ENCODE data around the gene FAM53A. TPM values are rescaled to one million over a fixed set of nuclear protein-coding genes. Genes with fewer than 3 reads are reported as not detected.
"Not testable (repeated sequence)": the region's sequence is repeated elsewhere in the genome, so short reads cannot be mapped to it uniquely, and the experiment has no call there.

Gene FAM53A
- total RNA-seq, 1 donor from 2014 or later = 1.8 TPM

DNA sequence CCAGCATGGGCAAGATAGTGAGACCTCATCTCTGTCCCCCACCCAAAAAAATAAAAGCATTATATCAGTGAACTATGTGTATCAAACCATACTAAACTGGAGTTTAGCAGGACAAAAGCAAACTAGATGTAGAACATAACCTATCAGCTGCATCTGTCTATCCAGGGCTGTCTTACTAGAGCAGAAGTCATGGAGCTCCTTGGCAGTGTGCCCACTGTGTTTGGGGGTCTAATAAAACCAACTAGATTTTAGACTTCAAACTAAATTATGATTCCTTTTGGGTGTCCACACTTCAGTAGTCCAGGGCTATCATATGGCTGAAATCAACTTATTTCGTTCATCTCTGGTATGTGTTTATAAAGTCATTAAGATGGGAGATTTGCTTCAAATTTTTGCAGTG is 19.8 kb upstream of the FAM53A start:
- Mint-ChIP-seq H3K4me3 (ENCODE audit: unreplicated experiment) (no peak overlapping the region), H3K27me3 (ENCODE audit: unreplicated experiment) (no peaks in the 10 kb centered on the region), H3K27ac (ENCODE audit: unreplicated experiment) (no peak overlapping the region), H3K4me1 (ENCODE audit: unreplicated experiment) (no peaks in the 10 kb centered on the region), H3K36me3 (ENCODE audit: low read depth, unreplicated experiment) (peaks cover 14% of the 10 kb centered on the region), H3K9me3 (ENCODE audit: unreplicated experiment) (no peaks in the 10 kb centered on the region)
- TF ChIP-seq, protein P1, sequence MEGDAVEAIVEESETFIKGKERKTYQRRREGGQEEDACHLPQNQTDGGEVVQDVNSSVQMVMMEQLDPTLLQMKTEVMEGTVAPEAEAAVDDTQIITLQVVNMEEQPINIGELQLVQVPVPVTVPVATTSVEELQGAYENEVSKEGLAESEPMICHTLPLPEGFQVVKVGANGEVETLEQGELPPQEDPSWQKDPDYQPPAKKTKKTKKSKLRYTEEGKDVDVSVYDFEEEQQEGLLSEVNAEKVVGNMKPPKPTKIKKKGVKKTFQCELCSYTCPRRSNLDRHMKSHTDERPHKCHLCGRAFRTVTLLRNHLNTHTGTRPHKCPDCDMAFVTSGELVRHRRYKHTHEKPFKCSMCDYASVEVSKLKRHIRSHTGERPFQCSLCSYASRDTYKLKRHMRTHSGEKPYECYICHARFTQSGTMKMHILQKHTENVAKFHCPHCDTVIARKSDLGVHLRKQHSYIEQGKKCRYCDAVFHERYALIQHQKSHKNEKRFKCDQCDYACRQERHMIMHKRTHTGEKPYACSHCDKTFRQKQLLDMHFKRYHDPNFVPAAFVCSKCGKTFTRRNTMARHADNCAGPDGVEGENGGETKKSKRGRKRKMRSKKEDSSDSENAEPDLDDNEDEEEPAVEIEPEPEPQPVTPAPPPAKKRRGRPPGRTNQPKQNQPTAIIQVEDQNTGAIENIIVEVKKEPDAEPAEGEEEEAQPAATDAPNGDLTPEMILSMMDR (IDR thresholded peaks at IDR 0.05; ENCODE audit: unreplicated experiment) = no peak
- no peak for DNase-seq (ENCODE audit: low spot score)

- H3K27ac Mint-ChIP-seq (ENCODE audit: unreplicated experiment); DNase-seq (ENCODE audit: low spot score); H3K9me3 Mint-ChIP-seq (ENCODE audit: unreplicated experiment); H3K4me1 Mint-ChIP-seq (ENCODE audit: unreplicated experiment); H3K4me3 Mint-ChIP-seq (ENCODE audit: unreplicated experiment); H3K27me3 Mint-ChIP-seq (ENCODE audit: unreplicated experiment): not testable (repeated sequence)
- peaks cover 12% of the 10 kb centered on the region for H3K36me3 Mint-ChIP-seq (ENCODE audit: low read depth, unreplicated experiment)
Measured at GRCh38 chr4:1701671-1702070, 17.6 kb upstream of the FAM53A start.

DNA sequence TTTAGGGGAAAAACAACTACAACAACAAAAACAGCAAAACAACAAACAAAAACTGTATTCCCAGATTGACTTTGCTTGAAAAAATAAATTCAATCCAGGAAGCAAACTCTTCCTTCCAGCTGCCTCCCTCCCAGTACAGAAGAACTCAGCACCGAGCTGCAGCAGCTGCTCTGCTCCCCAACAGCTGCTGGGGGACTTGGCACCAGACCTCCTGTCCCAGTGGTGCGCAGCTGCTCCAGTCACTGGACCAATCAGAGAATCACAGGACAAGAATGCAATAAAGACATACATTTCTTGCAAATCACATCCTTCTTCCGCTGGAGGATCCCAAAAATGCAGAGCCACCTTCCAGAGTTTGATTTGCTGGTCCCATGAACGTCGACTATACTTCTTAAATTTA is 11.8 kb upstream of the FAM53A start:
- DNase-seq (ENCODE audit: low spot score) = no peak
- no peaks in the 10 kb centered on the region for H3K9me3 Mint-ChIP-seq (ENCODE audit: unreplicated experiment)
- H3K27ac Mint-ChIP-seq (ENCODE audit: unreplicated experiment) = no peak overlapping the region
- H3K4me1 Mint-ChIP-seq (ENCODE audit: unreplicated experiment) = no peaks in the 10 kb centered on the region
- no peak overlapping the region for H3K4me3 Mint-ChIP-seq (ENCODE audit: unreplicated experiment)
- H3K27me3 Mint-ChIP-seq (ENCODE audit: unreplicated experiment) = no peaks in the 10 kb centered on the region
- TF ChIP-seq, protein P1 (IDR thresholded peaks at IDR 0.05; ENCODE audit: unreplicated experiment) = no peak
- H3K36me3 Mint-ChIP-seq (ENCODE audit: low read depth, unreplicated experiment) = peaks cover 16% of the 10 kb centered on the region

- Mint-ChIP-seq H3K9me3 (ENCODE audit: unreplicated experiment) (no peaks in the 10 kb centered on the region), H3K27me3 (ENCODE audit: unreplicated experiment) (peaks cover 4% of the 10 kb centered on the region), H3K36me3 (ENCODE audit: low read depth, unreplicated experiment) (peaks cover 15% of the 10 kb centered on the region), H3K4me3 (ENCODE audit: unreplicated experiment) (no peak overlapping the region), H3K27ac (ENCODE audit: unreplicated experiment) (no peak overlapping the region), H3K4me1 (ENCODE audit: unreplicated experiment) (no peaks in the 10 kb centered on the region)
- TF ChIP-seq, protein P1 (IDR thresholded peaks at IDR 0.05; ENCODE audit: unreplicated experiment) = peak; percentile 85
- peak; percentile 71 for DNase-seq (ENCODE audit: low spot score)
Measured at GRCh38 chr4:1693131-1693896, 9.2 kb upstream of the FAM53A start.

DNA sequence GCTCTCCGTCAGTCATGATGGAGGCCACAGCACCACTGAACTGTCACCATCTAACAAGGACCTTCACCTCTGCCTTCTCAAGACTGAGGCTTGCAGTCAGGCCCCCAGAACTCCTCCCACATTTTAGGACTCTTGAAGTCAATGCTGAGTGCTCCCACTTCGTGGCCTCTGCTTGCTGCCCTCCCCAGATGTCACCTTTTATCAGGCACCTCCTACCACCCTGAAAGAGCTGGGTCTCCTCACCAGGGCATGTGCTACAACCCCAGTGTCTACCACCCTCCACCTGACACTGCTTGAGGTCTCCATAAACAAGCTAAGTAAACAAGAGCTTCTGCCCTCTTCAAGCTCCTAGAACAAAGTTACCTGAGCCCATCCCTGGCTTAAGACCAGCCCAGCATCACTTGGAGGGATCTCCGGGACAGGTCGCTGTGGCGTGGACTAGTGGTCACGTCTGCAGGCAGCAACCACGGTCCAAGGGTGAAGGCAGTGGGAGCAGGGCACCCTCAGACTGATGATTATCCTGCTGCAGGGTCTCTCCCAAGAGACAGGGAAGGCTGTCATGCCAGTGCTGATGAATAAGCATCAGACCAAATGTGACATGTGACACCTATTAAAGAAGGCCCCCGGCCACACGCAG is 7.7 kb upstream of the FAM53A start:
- DNase-seq (ENCODE audit: low spot score) = no peak
- Mint-ChIP-seq H3K27ac (ENCODE audit: unreplicated experiment) (no peak overlapping the region), H3K27me3 (ENCODE audit: unreplicated experiment) (peaks cover 4% of the 10 kb centered on the region), H3K4me3 (ENCODE audit: unreplicated experiment) (no peak overlapping the region), H3K9me3 (ENCODE audit: unreplicated experiment) (no peaks in the 10 kb centered on the region), H3K36me3 (ENCODE audit: low read depth, unreplicated experiment) (peaks cover 15% of the 10 kb centered on the region), H3K4me1 (ENCODE audit: unreplicated experiment) (no peaks in the 10 kb centered on the region)
- TF ChIP-seq, protein P1 (IDR thresholded peaks at IDR 0.05; ENCODE audit: unreplicated experiment) = no peak
